NCI-H146 treated with DMSO at 0.1 percent for 48 hours (cell line): ENCODE results near the gene BICRAL.
"Not testable (repeated sequence)": the region's sequence is repeated elsewhere in the genome, so short reads cannot be mapped to it uniquely, and the experiment has no call there.

Experiments
- DNase-seq: peaks from one replicate; lab custom pipeline; 2025; ENCODE audit not compliant: unreplicated experiment; lab: John Stamatoyannopoulos, UW

Gene BICRAL

DNA sequence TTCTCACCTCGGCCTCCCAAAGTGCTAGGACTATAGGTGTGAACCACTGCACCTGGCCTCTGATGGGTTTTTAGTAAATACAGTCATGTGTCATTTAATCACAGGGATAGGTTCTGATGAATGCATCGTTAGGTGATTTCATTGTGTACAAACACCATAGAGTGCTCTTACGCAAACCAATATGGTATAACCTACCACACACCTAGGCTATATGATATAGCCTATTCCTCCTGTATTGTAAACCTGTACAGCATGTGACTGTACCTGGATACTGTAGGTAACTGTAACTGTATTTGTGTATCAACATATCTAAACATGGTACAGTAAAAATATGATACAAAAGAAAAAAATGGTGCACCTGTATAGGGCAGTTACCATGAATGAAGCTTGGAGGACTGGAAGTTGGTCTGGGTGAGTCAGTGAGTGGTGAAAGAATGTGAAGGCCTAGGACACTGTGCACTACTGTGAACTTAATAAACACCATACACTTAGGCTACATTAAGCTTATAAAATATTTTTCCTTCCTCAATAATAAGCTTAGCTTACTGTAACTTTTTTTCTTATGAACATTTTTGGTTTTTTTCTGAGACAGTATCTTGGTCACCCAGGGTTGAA, 10.0 kb downstream of the BICRAL start:
- peak; percentile 56 for DNase-seq

DNA sequence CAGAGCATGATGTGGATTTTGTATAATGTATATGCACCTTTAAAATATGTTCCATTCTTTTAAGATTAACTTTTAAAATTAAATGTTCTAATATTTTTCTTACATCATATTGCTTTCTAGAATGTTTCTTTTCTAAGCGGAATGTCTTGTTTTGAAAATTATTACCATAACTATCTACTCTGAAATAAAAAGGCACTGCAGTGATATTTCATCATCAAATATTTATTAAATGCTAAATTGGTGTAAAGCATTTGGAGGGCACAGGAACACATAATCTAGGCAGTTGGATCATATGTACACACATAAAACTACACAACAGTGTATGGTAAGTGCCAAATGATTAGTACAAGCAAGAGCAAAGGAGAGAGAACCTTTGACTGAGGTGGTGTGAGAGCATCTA, 13.8 kb downstream of the BICRAL start:
- no peak for DNase-seq

DNA sequence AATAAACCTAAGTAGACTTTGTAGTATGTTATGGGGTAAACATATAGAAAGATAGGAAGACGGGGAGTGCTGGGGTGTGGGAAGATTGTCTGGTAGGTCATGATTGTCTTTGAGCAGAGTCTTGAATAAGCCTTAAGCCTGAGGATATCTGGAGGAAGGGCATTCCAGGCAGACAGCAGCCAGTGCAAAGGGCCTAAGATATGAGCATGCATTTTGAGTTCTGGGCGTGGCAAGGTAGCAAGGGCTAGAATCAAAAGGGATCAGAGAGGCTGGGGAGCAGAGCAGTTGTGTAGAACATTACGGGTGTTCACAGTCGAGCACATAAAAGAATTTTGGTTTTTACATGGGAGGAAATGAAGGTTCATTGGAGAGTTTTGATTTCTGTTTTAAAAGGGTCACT, 14.3 kb downstream of the BICRAL start:
- no peak for DNase-seq

DNA sequence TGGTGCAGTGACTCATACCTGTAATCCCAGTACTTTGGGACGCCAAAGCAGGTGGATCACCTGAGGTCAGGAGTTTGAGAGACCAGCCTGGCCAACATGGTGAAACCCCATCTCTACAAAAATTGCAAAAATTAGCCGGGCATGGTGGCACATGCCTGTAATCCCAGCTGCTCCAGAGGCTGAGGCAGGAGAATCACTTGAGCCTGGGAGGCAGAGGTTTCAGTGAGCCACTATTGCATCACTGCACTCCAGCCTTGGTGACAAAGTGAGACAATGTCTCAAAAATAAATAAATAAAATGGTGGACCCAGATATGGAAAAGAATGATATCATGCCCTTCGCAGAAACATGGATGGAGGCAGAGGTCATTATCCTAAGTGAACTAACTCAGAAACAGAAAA, 15.8 kb downstream of the BICRAL start:
- DNase-seq: not testable (repeated sequence)

DNA sequence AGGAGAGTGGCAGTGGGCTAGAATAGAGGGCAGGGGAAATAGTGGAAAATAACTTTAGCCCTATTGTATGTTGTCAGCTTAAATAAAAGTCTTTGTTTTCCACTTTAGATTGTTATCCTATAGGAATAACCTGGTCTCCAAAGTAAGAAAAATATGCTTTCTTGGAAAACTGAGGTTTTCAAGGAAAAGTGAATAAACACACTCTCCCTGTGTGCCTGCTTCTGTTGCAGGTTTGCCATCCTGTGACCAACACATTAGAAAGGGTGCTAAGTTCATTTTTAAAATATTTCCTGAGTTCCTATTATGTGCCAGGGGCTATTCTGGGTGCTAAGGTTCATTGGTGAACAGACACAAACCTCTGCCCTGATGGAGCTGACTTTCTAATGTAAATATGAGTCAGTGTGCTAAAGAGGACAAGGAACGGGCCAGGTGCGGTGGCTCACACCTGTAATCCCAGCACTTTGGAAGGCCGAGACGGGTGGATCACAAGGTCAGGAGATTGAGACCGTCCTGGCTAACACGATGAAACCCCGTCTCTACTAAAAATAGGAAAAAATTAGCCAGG, 23.5 kb downstream of the BICRAL start:
- DNase-seq: peak; percentile 20

DNA sequence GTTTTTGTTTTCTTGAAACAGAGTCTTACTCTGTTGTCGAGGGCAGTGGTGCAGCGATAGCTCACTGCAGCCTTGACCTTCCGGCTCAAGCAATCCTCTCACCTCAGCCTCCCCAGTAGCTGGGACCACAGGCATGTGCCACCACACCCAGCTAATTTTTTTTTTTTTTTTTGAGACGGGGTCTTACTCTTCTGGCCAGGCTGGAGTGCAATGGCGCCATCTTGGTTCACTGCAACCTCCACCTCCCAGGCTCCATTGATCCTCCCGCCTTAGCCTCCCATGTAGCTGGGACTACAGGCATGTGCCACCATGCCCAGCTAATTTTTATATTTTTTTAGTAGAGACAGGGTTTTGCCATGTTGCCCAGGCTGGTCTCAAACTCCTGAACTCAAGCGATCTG, 24.5 kb downstream of the BICRAL start:
- not testable (repeated sequence) for DNase-seq

DNA sequence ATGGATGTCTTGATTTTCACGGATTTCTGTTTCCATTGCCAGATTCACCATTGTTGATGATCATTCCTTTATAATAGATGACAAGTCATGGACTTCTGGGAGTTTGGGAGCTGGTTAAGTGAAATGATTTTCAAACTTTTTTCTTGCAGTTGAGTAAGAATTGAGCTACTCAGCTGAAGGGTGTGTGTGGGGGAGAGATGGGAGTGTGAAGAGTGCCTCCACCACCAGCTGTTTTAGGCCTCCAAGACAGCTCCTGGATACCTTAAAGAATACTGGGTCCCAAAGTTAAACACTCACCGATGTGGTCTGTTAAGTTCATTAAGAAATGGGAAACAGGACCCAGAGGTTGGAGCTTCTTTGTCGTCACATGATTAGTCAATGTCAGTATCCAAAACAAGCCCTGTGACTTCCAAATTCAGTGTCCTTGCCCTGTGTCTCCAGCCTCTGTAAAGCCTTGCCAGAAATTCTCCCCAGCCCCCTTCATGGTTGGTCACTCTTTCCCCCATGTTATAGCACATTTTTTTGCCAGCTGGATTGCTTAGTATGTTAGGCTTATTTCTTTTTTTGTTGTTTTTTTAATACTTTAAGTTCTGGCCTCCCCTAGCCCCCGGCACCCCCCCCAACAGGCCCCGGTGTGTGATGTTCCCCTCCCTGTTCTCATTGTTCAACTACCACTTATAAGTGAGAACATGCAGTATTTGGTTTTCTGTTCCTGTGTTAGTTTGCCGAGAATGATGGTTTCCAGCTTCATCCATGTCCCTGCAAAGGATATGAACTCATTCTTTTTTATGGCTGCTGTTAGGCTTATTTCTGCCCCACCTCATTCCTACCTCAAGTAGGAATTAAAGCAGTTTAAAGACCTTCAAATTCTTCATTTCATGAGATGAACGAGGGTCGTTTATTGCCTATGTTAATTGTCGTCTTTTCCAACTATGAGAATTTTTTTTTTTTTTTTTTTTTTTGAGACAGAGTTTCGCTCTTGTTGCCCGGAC, 26.9 kb downstream of the BICRAL start:
- no peak for DNase-seq

DNA sequence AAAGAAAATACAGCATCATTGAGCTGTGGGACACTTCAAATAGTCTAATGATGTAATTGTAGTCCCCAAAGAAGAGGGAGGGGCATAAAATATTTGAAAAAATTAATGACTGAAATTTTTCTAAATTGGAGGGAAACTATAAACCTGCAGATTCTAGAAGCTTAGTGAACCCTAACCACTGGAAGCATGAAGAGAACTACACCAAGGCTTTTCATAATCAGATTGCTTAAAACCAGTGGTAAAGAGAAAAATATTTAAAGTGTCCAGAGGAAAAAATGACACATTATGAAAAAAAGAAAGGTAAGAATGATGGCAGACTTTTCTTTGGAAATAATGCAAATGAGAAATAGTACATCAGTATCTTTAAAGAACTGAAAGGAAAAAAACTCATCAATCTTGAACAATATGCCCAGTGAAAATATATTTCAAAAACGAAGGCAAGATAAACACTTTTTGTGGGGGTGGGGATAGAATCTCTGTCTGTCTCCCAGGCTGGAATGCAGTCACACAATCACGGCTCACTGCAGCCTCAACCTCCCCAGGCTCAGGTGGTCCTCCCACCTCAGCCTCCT, 31.3 kb downstream of the BICRAL start:
- DNase-seq: no peak

DNA sequence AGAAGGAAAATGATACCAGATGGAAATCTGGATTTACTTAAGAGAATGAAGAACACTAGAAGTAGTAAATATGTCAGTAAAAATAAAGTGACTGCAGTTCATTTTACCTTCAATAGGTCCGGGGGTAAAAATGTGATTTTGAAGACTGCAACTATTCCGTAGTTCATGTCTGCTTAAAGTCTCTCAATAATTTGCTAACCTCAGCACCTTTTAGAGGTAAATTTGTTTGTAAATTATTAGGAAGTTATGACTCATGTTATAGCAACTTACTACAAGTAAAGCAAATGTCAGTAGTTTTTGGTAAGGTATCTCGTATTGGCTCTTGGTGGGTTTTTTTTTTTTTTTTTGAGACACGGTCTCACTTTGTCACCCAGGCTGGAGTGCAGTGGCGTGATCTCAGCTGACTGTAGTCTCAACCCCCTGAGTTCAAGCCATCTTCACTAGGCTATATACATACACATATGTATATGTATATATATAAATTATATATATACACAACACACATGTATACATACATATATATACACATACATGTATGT, 32.1 kb downstream of the BICRAL start:
- DNase-seq: no peak

DNA sequence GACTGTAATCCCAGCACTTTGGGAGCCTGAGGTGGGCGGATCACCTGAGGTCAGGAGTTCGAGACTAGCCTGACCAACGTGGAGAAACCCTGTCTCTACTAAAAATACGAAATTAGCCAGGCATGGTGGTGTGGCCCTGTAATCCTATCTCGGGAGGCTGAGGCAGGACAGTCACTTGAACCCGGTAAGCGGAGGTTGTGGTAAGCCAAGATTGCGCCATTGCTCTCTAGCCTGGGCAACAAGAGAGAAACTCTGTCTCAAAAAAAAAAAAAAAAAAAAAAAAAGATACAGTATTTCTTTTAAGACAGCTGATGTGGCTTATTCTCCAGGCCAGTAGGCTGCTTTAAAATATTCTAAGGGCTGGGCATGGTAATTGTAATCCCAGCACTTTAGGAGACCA, 33.9 kb downstream of the BICRAL start:
- not testable (repeated sequence) for DNase-seq

DNA sequence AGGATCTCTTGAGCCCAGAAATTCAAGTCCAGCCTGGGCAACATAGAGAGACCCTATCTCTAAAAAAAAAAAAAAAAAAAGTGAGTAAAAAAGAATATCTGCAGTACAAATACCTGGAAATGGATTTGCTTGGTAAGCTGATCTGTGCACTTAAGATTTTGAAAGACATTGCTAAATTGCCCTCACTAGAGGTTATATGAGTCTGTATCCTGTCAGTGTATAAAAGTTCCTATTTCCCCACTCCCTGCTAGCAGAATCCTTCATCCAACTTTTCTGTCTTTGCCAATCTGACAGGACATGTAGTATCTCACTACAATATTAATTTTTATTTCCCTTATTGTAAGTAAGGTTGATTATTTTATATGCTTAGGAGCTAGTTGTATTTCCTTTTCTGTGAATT, 36.1 kb downstream of the BICRAL start:
- DNase-seq: no peak

DNA sequence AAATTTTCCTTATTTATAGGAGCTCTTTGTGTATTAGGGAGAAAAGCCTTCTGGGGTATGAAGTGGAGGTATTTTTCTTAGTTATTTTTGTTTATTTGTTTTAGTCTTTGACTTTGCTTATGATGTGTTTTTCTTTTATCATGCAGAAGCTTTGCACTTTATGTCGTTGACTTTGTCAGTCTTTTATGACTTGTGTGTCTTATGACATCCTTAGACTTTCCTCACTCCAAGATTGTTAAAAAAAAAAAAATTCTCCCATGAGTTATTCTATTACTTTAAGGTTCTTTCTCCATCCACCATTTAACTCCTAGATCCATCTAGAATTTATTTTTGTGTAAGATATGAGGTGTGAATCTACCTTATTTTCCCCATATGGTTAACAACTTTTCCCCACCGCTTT, 36.6 kb downstream of the BICRAL start:
- DNase-seq: no peak

DNA sequence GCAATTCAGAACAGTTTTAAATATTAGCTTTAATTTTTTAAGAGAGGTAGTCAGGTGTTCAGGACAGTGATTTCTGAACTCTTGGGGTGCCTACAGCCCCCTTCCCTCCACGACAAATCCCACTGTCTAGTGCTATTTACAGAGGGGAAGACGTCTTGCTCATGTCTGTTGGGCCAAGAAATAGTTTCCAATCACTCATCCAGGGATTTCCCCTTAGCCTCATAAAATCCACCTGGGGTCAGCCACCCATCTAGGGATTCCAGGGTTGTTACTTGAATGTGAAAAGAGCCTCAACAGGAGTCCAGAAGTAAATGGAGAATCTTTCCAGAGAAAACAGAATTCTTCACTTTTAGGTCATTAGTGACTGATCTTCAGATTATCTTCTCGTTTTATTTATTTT, 37.0 kb downstream of the BICRAL start:
- no peak for DNase-seq

DNA sequence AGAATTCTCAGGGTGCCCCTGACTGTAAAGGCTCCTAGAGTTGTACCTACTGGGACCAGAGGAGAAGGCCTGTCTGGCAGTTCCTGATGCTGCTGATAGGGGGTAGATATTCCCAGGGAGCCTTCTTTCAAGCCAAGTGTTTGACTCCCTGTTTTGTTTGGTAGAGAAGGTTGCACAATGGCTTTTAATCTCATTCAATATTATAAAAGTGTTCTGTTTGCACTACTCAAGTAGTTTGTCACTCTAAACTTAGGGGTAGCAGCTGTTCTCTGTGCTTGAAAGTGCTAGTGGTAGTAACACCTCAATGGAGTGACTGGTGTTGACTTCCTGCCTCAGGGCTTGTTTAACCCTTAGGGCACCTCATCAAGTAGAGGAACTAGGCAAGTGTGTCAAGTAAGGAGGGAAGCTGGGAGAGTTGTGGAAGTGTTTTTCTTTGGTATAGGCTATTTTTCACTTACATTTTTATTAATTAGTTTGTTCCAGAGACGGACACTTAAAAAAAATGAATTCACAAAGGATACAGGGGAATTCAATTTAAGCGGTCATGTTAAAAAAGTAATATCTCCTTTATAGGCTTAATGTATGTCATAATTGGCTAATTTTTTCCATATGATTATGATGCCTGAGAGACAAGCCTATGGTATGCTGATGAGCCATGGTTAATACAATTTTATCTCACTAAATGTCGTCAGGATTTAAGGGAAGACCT, 38.1 kb downstream of the BICRAL start:
- peak; percentile 32 for DNase-seq

DNA sequence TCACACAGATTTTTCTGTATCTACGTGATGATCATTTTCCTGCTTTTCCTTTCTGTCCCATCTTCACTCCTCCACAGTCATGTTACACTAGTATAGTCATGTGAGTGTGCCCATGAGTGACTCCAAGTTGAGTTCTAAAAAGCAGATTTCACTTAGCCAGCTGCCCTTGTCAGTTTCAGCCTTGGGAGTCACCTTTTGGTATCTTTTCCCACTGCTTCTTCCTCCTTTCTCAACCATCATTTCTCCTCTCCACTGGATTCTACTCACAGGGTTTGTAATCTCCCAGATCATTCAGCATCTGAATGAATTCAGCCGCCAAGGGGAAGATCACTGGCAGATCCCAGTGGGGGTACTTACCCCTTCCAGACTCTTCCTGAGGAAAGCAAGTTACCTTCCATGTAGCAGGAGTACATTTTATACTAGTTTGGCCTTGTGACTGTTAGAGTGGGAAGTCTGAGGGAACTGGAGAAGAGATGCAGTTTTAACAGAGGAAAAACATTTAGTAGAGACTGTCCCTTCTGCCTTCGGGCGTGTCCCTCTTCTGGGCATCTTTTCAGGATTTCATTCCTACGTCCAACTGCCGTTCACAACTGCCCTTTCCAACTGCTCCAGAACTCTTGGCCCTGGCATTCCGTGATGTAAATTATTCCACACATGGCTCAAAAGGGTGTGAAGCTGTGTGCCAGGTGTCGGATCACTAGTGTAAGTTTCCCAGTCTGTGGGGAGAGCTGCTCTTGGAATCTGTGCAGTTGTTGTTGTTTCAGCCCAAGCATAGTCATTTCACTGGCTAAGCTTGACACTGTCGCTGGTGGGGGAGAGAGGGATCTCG, 38.9 kb downstream of the BICRAL start:
- DNase-seq: no peak

DNA sequence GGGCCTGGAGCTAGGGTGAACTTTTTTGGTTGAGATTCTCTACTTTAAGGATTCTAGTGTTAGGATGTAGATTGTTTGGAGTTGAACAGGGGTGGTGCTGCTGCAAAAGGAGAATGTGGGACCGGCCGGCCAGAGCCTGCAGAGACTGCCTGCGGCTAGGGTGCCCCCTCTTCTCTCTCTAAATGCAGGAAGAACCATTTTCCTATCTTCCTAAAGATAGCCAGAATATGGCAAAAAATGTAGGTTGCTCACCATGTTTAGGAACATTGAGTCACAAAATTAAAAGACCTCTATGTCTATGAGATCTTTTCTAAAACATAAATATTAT, 39.5 kb downstream of the BICRAL start:
- no peak for DNase-seq

DNA sequence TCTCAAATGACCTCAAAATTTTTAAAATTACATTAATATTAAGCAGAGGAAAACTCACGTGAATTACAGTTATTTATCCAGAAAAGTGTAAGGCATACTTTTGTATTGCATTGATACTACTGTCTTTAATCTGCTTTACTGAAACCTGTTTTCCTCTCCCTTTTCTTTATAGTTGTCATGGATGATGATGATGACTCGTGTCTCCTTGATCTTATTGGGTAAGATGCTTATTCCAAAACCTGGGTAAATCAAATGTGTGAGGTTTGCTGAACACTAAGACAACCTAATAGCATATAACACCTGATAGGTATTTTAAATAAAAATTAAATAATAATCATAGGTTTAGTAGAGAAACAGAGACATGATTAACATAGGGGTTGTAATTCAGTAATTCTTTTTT, 40.0 kb downstream of the BICRAL start:
- no peak for DNase-seq

DNA sequence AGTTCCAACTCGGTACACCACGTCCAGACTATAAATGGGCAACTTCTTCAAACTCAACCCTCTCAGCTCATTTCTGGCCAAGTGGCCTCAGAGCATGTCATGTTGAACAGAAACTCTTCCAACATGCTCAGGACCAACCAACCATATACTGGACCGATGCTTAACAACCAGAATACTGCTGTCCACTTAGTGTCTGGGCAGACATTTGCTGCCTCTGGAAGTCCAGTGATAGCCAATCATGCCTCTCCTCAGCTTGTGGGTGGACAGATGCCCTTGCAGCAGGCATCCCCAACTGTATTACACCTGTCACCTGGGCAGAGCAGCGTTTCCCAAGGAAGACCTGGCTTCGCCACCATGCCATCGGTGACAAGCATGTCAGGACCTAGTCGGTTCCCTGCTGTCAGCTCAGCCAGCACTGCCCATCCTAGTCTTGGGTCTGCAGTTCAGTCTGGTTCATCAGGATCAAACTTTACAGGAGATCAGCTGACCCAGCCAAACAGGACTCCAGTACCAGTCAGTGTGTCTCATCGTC, 47.8 kb downstream of the BICRAL start:
- DNase-seq: no peak

DNA sequence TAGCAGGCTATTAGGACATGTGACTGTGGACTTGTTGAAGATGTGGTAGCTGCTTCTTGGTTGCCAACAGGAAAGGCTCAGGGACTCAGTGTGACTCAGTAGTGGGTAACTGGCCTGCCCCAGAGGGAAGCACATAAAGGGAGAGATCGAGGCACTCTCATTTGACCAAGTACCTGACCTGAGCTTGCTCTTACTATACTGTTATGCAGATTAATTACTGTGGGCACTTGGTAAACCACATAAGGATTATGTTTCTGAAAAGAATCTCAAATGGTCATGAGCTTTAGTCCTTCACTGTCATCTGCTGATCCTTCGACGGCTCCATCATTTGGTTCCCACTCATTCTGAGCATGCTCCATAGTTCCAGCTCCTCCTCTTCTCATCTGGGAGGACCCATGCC, 49.4 kb downstream of the BICRAL start:
- no peak for DNase-seq

DNA sequence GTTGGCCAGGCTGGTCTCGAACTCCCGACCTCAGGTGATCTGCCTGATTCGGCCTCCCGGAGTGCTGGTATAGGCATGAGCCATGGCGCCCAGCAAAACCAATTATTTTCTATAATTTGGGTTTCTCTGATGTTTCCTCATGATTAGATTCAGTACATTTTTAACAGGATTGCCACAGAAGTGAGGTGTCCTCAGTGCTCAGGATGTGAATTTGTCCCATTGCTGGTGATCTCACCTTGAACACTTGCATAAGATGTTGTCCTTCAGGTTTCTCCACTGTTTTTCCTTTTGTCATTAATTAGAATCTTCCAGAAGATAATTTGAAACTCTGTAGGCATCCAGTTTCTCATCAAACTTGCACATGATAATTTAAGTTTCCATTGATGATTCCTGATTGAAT, 52.2 kb downstream of the BICRAL start:
- no peak for DNase-seq
